CD4-positive, alpha-beta T cell treated with Interleukin-6 at 100 ng/mL for 8 hours (primary cell): ENCODE measurements around the gene FCER1G.
"Not testable (repeated sequence)": the region's sequence is repeated elsewhere in the genome, so short reads cannot be mapped to it uniquely, and the experiment has no call there.

ENCODE experiments used
- DNase-seq: peaks from one replicate; pipeline ENCODE4 v3.0.0-alpha.2; 2020; ENCODE audit warnings: mixed read lengths, low spot score

The FCER1G gene

GRCh38 chr1:161233102-161233501 is 18.0 kb downstream of the FCER1G start:
- no peak for DNase-seq

GRCh38 chr1:161235957-161236775 is 21.1 kb downstream of the FCER1G start:
- no peak for DNase-seq

GRCh38 chr1:161238039-161238473 is 23.0 kb downstream of the FCER1G start, which contains the start of gene NR1I3:
Gene NR1I3, minus strand, starts transcription at chr1:161238203. Its CDS starts 1,638 bp downstream, at chr1:161236565.
- DNase-seq = no peak

DNA sequence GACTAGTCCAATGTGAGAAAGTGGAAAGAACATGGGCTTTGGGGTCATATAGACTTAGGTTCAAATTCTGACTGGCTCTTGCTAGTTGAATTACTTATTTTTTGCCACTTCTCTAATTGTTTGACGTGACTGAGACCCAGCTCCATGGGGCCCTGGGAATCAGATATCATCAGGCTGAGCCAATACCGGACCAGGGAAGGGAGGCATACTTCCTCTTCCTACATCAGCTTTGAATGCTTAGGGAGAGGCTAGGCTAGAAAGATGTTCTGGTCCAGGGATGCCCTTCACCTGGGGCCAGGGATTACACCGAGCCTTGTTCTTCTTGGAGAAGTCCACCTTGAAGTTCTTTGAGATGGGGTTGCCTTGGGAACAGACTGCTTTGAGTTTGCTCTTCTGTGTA is 26.6 kb downstream of the FCER1G start:
- DNase-seq = no peak

GRCh38 chr1:161242313-161242712 is 27.2 kb downstream of the FCER1G start:
- no peak for DNase-seq

GRCh38 chr1:161244888-161245287 is 29.8 kb downstream of the FCER1G start:
- no peak for DNase-seq

- not testable (repeated sequence) for DNase-seq
These were observed 35.0 kb downstream of the FCER1G start for GRCh38 chr1:161250100-161250499.

DNA sequence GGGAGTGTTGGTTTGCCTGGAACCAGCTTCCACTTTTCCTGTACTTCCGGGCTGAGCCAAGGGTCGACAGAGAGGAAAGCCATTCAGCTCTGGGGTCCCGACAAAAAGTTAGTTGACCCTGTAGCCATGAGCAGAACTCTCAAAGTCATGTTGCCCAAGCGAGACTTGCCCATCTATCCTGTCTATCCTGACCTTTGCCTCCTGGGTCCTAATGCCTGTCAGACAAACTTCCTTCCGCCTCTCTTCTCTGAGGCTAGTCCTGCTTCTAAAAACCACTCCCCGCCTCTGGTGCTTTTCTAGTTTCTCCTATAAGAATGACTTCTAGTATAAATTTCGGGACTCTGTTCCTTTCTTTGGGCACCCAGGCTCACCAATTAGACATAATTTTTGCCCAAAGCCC is 35.7 kb downstream of the FCER1G start:
- DNase-seq = no peak

- no peak for DNase-seq
These were observed 36.5 kb downstream of the FCER1G start for GRCh38 chr1:161251579-161251978.

- DNase-seq = not testable (repeated sequence)
These were observed 40.2 kb downstream of the FCER1G start for GRCh38 chr1:161255302-161255701.

DNA sequence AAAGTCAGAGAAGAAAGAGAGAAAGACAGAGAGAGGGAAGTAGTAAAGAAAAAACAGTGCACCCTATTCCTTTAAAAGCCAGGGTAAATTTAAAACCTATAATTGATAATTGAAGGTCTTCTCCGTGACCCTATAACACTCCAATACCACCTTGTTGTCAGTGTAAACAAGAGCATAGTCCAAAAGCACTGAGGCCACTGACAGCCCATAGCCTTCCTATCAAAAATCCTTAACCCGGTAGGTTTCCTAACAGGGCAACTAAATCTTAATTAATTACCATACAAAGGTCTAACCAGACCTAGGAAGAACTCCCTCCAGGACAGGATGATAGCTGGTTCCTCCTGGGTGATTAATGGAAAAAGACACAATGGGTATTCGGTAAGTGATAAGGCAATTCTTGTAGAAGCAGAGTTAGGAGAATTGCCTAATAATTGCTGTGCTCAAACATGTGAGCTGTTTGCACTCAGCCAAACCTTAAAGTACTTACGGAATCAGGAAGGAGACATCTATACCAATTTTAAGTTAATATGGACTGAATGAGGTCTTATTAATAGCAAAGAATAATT is 40.9 kb downstream of the FCER1G start:
- DNase-seq = not testable (repeated sequence)

GRCh38 chr1:161257109-161257508 is 42.0 kb downstream of the FCER1G start:
- DNase-seq = not testable (repeated sequence)

GRCh38 chr1:161258439-161259344 is 43.6 kb downstream of the FCER1G start, which contains the start of gene PCP4L1:
Gene PCP4L1, plus strand, starts transcription at chr1:161258745. Its CDS starts 230 bp downstream, at chr1:161258975.
- peak; percentile 14 for DNase-seq

DNA sequence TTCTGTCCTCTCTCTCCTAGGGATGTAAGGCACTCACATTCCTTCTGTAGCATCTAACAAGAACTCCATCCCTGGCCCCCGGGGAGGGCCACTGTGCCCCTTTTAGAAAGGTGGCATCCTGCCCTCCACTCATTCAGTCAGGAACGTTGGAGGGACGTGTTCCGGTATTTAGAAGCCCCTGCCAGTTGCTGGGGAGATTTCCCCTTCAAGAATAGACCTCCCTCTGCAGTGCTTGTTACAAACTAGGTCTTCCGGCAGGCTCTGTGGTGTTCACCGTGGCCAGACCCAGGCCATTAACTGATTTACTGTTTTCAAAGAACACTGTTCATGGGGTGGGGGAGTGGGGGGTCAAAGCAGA is 44.2 kb downstream of the FCER1G start:
- no peak for DNase-seq

- no peak for DNase-seq
These were observed 44.7 kb downstream of the FCER1G start for GRCh38 chr1:161259765-161260164.

GRCh38 chr1:161260376-161261260 is 45.5 kb downstream of the FCER1G start:
- no peak for DNase-seq

GRCh38 chr1:161261261-161262235 is 46.5 kb downstream of the FCER1G start:
- DNase-seq = no peak

DNA sequence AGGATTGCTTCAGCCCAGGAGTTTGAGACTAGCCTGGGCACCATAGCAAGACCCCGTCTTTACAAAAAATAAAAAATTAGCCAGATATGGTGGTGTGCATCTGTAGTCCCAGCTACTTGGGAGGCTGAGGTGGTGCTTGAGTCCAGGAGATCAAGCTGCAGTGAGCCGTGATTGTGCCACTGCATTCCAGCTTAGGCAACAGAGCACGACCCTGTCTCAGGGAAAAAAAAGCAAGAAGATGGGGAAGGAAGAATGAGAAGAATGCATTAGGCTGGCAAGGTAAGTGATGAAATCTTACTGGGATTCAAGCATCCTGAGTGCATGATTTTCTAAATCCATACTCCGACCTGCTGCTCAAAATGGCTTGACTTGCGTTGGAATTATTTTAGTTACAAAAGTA is 50.2 kb downstream of the FCER1G start:
- DNase-seq = no peak

- no peak for DNase-seq
These were observed 51.1 kb downstream of the FCER1G start for GRCh38 chr1:161266202-161266601.

DNA sequence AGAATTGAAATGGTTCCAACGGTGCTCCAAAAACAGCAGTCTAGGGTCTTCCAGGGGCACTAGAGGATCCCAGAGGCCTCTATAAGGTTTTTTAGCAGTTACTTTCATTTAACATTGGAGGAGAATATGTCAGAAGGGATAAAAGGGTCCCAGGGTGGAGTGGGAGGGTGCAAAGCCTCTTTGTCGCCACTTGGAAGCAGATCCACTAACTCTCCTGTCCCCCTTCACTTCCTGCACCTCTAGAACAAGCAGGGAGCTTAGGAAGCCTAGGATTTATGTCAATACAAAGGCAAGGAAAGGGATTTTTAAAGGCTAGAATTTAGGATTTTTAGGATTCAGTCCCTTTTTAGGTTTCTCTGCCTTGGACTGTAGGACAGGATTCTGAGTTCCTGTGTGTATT is 51.7 kb downstream of the FCER1G start:
- DNase-seq = no peak
